ENCODE results near the gene MYOC.
"Not testable (repeated sequence)": the region's sequence is repeated elsewhere in the genome, so short reads cannot be mapped to it uniquely, and the experiment has no call there.

The MYOC gene

DNA sequence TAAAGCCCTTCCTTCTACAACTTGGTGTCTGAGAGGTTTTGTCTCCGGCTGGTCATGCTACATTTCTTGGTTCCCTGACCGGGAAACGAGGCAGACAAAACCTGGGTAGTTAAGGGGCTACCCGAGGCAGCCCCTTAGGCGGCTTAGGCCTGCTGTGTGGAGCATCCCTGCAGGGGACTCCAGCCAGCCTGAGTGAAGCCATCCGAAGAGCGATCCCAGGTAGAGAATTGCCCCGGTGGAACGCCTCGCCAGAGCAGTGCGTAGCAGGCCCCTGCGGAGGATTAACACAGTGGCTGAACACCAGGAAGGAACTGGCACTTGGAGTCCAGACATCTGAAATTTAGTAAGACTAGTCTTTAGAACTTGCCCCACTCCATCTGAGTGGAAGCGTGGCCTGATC, 51.6 kb downstream of the MYOC start:
- no peak for DNase-seq

DNA sequence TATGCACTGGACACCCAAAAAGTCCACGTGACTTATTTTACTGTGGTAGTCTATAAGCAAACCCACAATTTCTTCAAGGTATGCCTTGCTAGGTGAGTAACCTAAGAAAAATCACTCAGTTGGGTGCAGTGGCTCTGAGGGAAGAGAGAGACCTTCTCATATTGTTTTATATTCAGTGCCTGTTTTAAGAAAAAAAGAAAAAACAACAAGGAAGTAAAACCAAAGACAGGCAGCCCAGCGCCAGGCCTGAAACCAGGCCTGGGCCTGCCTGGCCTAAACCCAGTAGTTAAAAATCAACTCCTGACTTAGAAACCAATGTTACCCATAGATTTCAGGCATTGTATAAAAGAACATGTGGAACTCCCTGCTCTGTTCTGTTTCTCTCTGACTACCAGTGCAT, 52.2 kb downstream of the MYOC start:
- DNase-seq, result not testable (repeated sequence)

DNA sequence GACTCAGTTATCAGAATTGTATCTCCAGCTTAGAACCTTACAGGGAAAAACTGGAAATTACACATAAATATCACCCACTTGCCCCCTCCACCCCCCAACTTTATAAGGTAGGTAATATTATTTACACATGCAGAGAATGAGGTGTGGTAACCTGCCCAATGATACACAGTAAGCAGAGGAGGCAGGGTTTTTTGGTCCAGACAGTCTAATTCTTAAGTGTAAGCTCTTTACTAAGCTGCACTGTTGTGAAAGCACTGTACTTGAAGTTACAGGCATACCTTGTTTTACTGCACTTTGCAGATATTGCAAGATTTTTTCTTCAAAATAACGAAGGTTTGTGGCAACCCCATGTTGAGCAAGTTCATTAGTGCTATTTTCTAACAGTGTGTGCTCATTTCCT, 55.3 kb downstream of the MYOC start:
- DNase-seq, result no peak

DNA sequence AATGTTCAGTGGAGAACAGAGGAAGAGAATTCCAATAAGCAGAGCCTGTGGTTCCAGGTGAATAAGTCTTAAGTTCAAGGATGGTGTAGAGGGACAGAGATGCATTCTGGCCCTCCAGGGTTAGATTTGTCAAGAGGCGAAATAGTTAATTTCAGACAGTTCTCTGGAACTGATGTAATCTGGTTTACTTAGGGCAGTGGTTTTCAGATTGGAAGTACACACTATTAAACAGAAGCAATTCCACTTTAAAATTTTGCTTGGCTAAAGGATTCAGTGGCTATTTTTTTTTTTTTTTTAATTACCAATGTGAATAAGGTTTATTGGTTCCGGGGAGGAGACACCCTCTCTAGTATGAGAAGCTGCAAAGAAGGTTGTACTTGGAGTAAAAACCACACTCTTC, 55.8 kb downstream of the MYOC start:
- DNase-seq, result no peak

DNA sequence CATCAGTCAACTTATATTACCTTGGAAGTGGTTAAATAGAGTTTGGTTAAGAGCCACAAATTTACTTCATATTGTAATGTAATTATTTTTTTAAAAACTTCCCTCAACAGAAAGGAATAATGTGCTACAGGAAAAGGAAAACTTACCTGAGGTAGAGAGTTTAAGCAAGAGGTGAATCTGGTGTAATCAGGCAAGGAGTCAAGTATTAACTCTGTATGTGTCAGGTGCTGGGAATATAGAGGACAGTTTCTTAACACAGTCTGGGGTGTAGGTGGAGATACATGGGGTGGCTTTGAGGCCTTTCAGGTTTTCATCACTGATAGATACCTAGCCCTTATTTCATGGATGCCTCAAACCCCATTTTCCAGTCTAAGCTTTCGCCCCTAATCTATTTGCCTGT, 56.4 kb downstream of the MYOC start:
- no peak for DNase-seq

DNA sequence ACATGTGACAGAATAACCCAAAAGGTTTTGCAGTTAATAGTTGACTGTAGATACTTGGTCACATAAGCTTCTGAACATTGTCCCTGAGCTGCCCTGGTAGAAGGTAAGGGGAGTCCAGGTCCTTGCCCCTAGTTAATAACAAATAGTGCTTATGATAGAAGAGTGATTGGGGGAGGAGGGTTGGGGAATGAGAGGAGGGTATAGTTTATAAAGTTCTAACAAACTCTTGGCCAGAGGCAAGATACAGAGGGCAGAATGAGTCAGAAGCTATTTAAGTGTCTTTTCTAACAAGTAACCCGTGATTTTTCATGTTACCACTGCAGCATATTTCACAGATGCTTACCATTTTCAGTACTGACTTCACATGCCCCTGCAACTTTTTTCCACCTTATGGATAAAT, 57.2 kb downstream of the MYOC start:
- no peak for DNase-seq

DNA sequence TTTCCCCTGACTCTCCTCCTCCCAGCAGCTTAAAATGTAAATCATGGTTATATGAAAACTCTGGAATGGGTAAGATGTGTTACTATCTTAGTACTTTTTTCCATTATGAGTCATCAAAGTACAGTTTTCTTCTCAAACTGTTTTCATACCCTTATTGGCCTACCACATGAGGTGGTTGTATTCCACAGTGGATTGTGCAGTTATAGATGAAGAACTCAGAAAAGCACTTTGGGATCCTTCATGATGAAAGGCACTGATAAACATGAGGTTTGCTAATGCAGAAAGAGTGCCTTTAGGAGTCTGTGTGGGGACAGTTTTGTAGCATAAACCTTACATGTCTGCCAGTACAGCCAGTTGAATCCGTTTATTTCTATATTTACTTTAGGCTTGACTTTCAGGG, 62.5 kb downstream of the MYOC start:
- DNase-seq, result no peak

DNA sequence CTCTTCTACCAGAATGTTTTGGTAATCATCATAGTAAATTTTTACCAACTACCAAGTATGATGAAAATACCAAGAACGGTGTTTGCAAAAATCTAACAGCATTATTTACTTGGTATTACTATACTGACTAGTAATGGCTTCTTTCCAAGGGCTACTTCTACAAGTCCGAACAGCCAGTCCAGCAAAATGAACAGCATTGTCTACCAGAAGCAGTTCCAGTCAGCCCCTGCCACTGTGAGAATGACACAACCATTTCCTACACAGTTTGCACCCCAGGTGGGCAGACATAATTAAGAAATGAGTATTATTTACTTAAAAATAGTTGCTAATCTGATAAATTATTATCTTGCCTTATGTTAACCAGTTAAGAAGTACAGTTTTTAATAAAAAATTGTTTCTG, 64.3 kb downstream of the MYOC start:
- no peak for DNase-seq

DNA sequence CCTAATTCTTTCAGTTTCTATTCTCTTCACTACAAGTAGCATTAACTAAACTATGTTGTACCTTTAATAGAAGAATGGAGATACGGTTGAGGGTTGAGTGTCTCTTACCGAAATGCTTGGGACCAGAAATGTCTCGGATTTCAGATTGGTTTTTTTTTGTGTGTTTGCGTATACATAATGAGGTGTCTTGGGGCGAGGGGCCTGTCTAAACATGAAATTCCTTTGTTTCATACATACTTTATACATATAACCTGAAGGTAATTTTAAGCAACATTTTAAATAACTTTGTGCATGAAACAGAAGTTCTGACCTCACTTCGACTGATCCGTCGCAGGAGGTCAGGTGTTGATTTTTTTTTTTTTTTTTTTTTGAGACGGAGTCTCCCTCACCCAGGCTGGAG, 66.8 kb downstream of the MYOC start:
- DNase-seq, result no peak
